ENCODE data around the gene IFNAR2.

Gene IFNAR2

GRCh38 chr21:33259428-33259827 is 29.7 kb downstream of the IFNAR2 start:
- H3K36me3 Mint-ChIP-seq: peaks cover 34% of the 10 kb centered on the region
- H3K27me3 Mint-ChIP-seq: no peaks in the 10 kb centered on the region
- no peaks in the 10 kb centered on the region for H3K9me3 Mint-ChIP-seq
- no peak for ATAC-seq (ENCODE audit: low read depth)
- peak overlapping the region; percentile 55 for H3K27ac Mint-ChIP-seq
- DNase-seq (ENCODE audit: low spot score in 2 of 2): no peak
- H3K4me3 Mint-ChIP-seq: no peak overlapping the region
- peaks cover 12% of the 10 kb centered on the region for H3K4me1 Mint-ChIP-seq

DNA sequence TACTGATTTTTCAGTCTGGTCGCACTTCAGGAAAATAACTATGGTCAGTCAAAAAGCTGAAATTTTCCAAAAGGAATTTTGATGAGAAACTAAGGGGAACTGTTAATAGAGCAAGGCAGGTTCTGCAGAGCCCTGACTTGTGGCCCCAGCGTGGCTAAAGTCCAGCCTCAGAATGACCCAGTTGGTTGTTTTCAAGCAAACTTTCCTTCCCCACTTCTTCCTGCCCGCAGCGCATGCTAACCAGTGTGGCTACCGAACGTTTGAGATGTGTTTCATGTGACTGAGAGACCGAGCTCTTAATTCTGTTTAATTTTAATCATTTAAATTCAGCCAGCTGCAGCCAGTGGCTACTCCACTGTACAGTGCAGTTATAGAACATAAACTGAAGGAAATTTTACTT is 30.3 kb downstream of the IFNAR2 start:
- Mint-ChIP-seq H3K27me3 (no peaks in the 10 kb centered on the region), H3K36me3 (peaks cover 31% of the 10 kb centered on the region), H3K9me3 (no peaks in the 10 kb centered on the region), H3K27ac (peak overlapping the region; percentile 55), H3K4me1 (peaks cover 12% of the 10 kb centered on the region), H3K4me3 (no peak overlapping the region)
- no peak for ATAC-seq (ENCODE audit: low read depth)
- no peak for DNase-seq (ENCODE audit: low spot score in 2 of 2)

DNA sequence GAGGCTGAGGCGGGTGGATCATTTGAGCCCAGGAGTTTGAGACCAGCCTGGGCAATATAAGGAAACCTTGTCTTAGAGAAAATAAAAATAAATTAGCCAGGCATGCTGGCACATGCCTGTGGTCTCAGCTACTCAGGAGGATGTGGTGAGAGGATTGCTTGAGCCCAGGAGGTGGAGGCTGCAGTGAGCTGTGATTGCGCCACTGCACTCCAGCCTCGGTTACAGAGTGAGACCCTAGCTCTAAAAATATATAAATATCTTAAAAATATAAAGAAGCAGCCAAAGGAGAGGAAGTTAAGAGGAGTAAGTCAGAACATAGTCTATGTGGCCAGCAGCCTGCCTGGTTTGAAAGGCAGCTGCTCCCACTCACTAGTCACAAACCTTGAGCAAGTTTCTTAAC is 31.9 kb downstream of the IFNAR2 start:
- peak overlapping the region; percentile 45 for H3K27ac Mint-ChIP-seq
- peaks cover 16% of the 10 kb centered on the region for H3K4me1 Mint-ChIP-seq
- no peaks in the 10 kb centered on the region for H3K27me3 Mint-ChIP-seq
- H3K4me3 Mint-ChIP-seq: no peak overlapping the region
- ATAC-seq (ENCODE audit: low read depth) (no peak), DNase-seq (ENCODE audit: low spot score in 2 of 2) (no peak)
- no peaks in the 10 kb centered on the region for H3K9me3 Mint-ChIP-seq
- peaks cover 22% of the 10 kb centered on the region for H3K36me3 Mint-ChIP-seq

GRCh38 chr21:33262921-33263320 is 33.2 kb downstream of the IFNAR2 start:
- Mint-ChIP-seq H3K36me3 (peaks cover 11% of the 10 kb centered on the region), H3K27me3 (no peaks in the 10 kb centered on the region), H3K9me3 (no peaks in the 10 kb centered on the region), H3K4me3 (no peak overlapping the region), H3K4me1 (peaks cover 24% of the 10 kb centered on the region), H3K27ac (peak overlapping the region; percentile 45)
- DNase-seq (ENCODE audit: low spot score in 2 of 2) (no peak), ATAC-seq (ENCODE audit: low read depth) (no peak)

DNA sequence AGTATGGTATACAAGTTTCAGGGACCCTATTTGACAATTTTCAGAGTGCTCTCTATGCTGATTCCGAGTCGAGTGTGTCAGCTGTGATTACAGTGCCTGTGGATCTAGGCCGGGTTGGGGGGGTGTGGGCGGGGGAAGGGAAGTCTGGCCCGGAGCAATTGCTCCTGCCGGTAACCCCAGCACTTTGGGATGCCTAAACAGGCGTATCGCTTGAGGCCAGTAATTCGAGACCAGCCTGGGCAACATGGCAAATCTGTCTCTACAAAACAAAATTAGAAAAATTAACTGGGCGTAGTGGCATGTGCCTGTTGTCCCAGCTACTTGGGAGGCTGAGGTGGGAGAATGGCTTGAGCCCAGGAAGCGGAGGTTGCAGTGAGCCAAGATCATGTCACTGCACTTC is 34.8 kb downstream of the IFNAR2 start:
- peaks cover 31% of the 10 kb centered on the region for H3K4me1 Mint-ChIP-seq
- no peak for DNase-seq (ENCODE audit: low spot score in 2 of 2)
- peaks cover 3% of the 10 kb centered on the region for H3K36me3 Mint-ChIP-seq
- H3K27ac Mint-ChIP-seq: peak overlapping the region; percentile 96
- ATAC-seq (ENCODE audit: low read depth): no peak
- no peaks in the 10 kb centered on the region for H3K27me3 Mint-ChIP-seq
- no peaks in the 10 kb centered on the region for H3K9me3 Mint-ChIP-seq
- H3K4me3 Mint-ChIP-seq: no peak overlapping the region

DNA sequence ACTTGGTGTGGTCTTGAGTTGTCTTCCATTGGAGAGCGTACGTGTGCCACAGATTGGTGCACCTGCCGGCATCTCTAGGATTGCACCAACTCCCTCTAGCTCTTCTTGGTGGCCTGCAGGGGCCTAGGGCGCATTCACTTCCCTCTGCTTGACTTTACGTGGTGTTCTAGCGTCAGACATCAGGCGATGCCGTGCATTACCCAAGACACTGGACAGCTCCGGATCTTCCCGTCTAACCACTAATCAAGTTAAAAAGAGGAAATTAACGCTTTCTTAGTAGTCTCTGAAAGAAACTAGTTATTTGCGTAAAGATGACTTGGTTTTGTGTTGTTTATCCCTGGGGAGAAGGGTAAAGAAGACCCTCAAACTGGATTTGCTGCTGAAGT is 35.9 kb downstream of the IFNAR2 start:
- peak overlapping the region; percentile 96 for H3K27ac Mint-ChIP-seq
- peak overlapping the region; percentile 99 for H3K4me3 Mint-ChIP-seq
- H3K36me3 Mint-ChIP-seq: peaks cover 3% of the 10 kb centered on the region
- peak; percentile 54 to 73 for DNase-seq (ENCODE audit: low spot score in 2 of 2)
- H3K9me3 Mint-ChIP-seq: no peaks in the 10 kb centered on the region
- ATAC-seq (ENCODE audit: low read depth): peak; percentile 85
- H3K4me1 Mint-ChIP-seq: peaks cover 36% of the 10 kb centered on the region
- no peaks in the 10 kb centered on the region for H3K27me3 Mint-ChIP-seq

DNA sequence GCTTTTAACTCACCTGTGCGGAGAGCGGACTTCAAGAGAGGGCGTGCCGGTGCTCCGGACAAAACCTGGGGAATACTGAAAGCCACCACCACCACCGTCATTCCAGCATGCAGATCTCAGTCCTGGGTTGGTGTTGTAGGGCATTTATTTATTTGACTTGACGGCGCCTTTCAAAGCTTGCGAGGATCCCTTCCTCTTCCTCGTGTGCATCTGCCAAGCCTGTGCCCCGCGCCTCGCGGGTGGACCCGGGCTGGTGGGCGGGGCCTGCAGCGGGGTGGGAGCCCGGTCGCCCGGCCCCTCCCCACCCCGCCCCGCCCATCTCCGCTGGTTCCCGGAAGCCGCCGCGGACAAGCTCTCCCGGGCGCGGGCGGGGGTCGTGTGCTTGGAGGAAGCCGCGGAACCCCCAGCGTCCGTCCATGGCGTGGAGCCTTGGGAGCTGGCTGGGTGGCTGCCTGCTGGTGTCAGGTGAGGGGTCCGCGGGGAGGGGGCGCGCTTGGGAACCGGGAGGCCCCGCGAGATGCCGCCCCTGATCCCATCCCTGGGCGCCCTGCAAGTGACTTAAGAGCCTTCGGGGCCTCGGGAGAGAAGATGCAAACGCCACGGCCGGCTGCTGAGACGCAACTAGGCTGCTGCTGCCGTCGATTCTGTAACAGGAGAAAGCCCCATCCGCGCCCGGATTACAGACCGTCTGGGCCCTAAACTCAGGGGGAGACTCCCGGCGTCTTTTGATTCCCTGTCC is 36.5 kb downstream of the IFNAR2 start, which contains the start of gene IL10RB:
Gene IL10RB, plus strand, starts transcription at position 318 of the 739 bp plus-strand sequence. Its CDS starts 99 bp downstream, at position 417.
- no peaks in the 10 kb centered on the region for H3K27me3 Mint-ChIP-seq
- ATAC-seq (ENCODE audit: low read depth) (peak; percentile 61), DNase-seq (ENCODE audit: low spot score in 2 of 2) (peak; percentile 55 to 66)
- no peaks in the 10 kb centered on the region for H3K9me3 Mint-ChIP-seq
- H3K4me3 Mint-ChIP-seq: peak within 1 kb of the TSS; percentile 99
- peak within 1 kb of the TSS; percentile 96 for H3K27ac Mint-ChIP-seq
- H3K4me1 Mint-ChIP-seq: peaks cover 36% of the 10 kb centered on the region
- H3K36me3 Mint-ChIP-seq: peaks cover 3% of the 10 kb centered on the region

DNA sequence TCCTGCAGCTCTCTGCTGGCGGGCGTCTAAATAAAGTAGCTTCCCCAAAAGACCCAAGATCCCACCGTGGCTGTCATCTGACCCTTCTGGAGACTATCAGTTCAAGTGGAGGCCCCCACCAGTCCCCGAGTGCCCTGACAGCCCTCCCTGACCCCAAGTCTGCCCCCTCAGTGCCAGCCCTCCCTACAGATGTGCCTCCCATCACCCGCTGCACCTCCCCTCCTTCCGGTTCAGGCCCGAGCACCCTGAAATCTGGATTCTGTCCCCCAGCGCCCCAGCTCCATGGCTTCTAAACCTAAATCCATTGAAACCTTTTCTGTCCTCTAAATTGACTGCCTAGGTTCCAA is 37.0 kb downstream of the IFNAR2 start:
- Mint-ChIP-seq H3K4me3 (peak overlapping the region; percentile 99), H3K9me3 (no peaks in the 10 kb centered on the region), H3K27ac (peak overlapping the region; percentile 96), H3K27me3 (no peaks in the 10 kb centered on the region), H3K4me1 (peaks cover 36% of the 10 kb centered on the region), H3K36me3 (peaks cover 3% of the 10 kb centered on the region)
- ATAC-seq (ENCODE audit: low read depth): no peak
- no peak for DNase-seq (ENCODE audit: low spot score in 2 of 2)

GRCh38 chr21:33267250-33267649 is 37.5 kb downstream of the IFNAR2 start:
- no peaks in the 10 kb centered on the region for H3K9me3 Mint-ChIP-seq
- ATAC-seq (ENCODE audit: low read depth): no peak
- H3K27me3 Mint-ChIP-seq: no peaks in the 10 kb centered on the region
- H3K4me1 Mint-ChIP-seq: peaks cover 34% of the 10 kb centered on the region
- no peak for DNase-seq (ENCODE audit: low spot score in 2 of 2)
- H3K4me3 Mint-ChIP-seq: peak overlapping the region; percentile 99
- H3K27ac Mint-ChIP-seq: peak overlapping the region; percentile 96
- H3K36me3 Mint-ChIP-seq: peaks cover 3% of the 10 kb centered on the region

DNA sequence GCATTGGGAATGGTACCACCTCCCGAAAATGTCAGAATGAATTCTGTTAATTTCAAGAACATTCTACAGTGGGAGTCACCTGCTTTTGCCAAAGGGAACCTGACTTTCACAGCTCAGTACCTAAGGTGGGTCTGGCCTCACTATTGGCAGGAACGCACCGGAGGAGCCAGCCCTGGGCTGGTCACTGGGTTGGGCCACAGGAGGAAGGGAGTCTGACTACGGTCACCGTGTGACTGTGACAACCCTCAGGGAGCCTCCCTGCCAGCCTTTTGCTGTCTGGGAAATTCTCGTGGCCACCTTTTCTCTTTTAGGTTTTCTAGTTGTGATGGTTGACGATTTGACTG is 38.6 kb downstream of the IFNAR2 start:
- Mint-ChIP-seq H3K36me3 (peaks cover 10% of the 10 kb centered on the region), H3K4me3 (peak overlapping the region; percentile 99), H3K27ac (peak overlapping the region; percentile 96), H3K4me1 (peaks cover 38% of the 10 kb centered on the region), H3K27me3 (no peaks in the 10 kb centered on the region), H3K9me3 (no peaks in the 10 kb centered on the region)
- ATAC-seq (ENCODE audit: low read depth): no peak
- peak in 1 of 2 donors; percentile 4 for DNase-seq (ENCODE audit: low spot score in 2 of 2)

GRCh38 chr21:33268737-33269441 is 39.2 kb downstream of the IFNAR2 start:
- DNase-seq (ENCODE audit: low spot score in 2 of 2) (peak; percentile 18 to 29), ATAC-seq (ENCODE audit: low read depth) (peak; percentile 13)
- peak overlapping the region; percentile 67 for H3K4me3 Mint-ChIP-seq
- peaks cover 41% of the 10 kb centered on the region for H3K4me1 Mint-ChIP-seq
- no peaks in the 10 kb centered on the region for H3K27me3 Mint-ChIP-seq
- peak overlapping the region; percentile 96 for H3K27ac Mint-ChIP-seq
- no peaks in the 10 kb centered on the region for H3K9me3 Mint-ChIP-seq
- peaks cover 14% of the 10 kb centered on the region for H3K36me3 Mint-ChIP-seq

DNA sequence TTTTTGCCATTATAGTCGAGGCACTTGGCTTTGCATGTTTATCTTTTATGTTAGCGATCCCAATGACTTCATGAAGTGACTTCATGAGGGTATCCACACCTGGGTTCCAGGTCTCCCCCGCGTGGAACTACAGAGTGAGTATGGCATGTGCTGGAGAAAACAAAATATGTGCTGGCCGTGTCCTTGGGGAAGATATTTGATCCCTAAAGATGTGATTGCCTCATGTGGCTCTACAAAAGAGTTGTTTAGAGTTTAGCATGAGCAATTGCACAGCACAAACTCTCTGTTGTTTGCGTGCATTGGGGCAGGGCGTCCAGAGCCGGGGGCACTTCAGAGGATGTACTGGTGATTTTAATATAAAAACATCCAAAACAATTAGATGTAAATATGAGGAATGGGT is 41.2 kb downstream of the IFNAR2 start:
- H3K36me3 Mint-ChIP-seq: peaks cover 15% of the 10 kb centered on the region
- H3K27ac Mint-ChIP-seq: peak overlapping the region; percentile 72
- DNase-seq (ENCODE audit: low spot score in 2 of 2) (no peak), ATAC-seq (ENCODE audit: low read depth) (no peak)
- H3K9me3 Mint-ChIP-seq: no peaks in the 10 kb centered on the region
- H3K27me3 Mint-ChIP-seq: no peaks in the 10 kb centered on the region
- no peak overlapping the region for H3K4me3 Mint-ChIP-seq
- peaks cover 31% of the 10 kb centered on the region for H3K4me1 Mint-ChIP-seq

GRCh38 chr21:33273044-33273443 is 43.3 kb downstream of the IFNAR2 start:
- H3K4me1 Mint-ChIP-seq: peaks cover 24% of the 10 kb centered on the region
- no peaks in the 10 kb centered on the region for H3K27me3 Mint-ChIP-seq
- no peak overlapping the region for H3K4me3 Mint-ChIP-seq
- no peak overlapping the region for H3K27ac Mint-ChIP-seq
- peaks cover 22% of the 10 kb centered on the region for H3K36me3 Mint-ChIP-seq
- no peaks in the 10 kb centered on the region for H3K9me3 Mint-ChIP-seq
- ATAC-seq (ENCODE audit: low read depth): no peak
- DNase-seq (ENCODE audit: low spot score in 2 of 2): no peak

GRCh38 chr21:33278721-33279120 is 49.0 kb downstream of the IFNAR2 start:
- no peaks in the 10 kb centered on the region for H3K27me3 Mint-ChIP-seq
- peaks cover 5% of the 10 kb centered on the region for H3K4me1 Mint-ChIP-seq
- H3K27ac Mint-ChIP-seq: no peak overlapping the region
- peaks cover 37% of the 10 kb centered on the region for H3K36me3 Mint-ChIP-seq
- ATAC-seq (ENCODE audit: low read depth): no peak
- no peak for DNase-seq (ENCODE audit: low spot score in 2 of 2)
- H3K4me3 Mint-ChIP-seq: no peak overlapping the region
- H3K9me3 Mint-ChIP-seq: peaks cover 1% of the 10 kb centered on the region

Data from memory B cell (primary cell).